Body of pancreas (tissue), 4 donors: Measurements from ENCODE around the gene PPOX.

Source experiments
- POLR2A ChIP-seq, 3 donors: fragments of 450-650 bp; IDR thresholded peaks; one replicate each; pipeline ENCODE4 v1.6.1; 2016; ENCODE audit warnings: antibody characterized with exemption in 3 of 3, mild to moderate bottlenecking in 2 of 3
- TF ChIP-seq, protein P1 (sequence below), 7 experiments: fragments of 450-650 bp in 4 of 7; fragments of 200-600 bp in 3 of 7; sonication (generic) in 3 of 7; IDR thresholded peaks; one replicate each; pipeline ENCODE4 v1.5.1; 2016 to 2019; ENCODE audit warnings: antibody characterized with exemption in 7 of 7

DNA sequence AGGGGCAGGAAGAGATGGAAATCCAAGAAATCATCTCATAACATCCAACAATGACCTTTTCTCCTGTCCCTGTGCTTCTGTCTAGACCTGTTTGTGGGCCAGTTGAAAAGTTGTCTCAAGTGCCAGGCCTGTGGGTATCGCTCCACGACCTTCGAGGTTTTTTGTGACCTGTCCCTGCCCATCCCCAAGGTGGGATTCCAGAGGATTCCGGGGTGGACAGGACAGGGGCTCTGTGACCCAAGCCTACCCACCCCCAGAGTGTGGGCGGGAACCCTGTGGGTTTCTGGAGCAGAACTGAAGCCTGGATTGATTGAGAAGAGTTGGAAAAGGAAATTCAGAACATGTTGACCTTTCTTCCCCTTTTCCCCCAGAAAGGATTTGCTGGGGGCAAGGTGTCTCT is 2.4 kb upstream of the PPOX start:
- TF ChIP-seq POLR2A (IDR thresholded peaks at IDR 0.05), result no peak
- TF ChIP-seq, protein P1, sequence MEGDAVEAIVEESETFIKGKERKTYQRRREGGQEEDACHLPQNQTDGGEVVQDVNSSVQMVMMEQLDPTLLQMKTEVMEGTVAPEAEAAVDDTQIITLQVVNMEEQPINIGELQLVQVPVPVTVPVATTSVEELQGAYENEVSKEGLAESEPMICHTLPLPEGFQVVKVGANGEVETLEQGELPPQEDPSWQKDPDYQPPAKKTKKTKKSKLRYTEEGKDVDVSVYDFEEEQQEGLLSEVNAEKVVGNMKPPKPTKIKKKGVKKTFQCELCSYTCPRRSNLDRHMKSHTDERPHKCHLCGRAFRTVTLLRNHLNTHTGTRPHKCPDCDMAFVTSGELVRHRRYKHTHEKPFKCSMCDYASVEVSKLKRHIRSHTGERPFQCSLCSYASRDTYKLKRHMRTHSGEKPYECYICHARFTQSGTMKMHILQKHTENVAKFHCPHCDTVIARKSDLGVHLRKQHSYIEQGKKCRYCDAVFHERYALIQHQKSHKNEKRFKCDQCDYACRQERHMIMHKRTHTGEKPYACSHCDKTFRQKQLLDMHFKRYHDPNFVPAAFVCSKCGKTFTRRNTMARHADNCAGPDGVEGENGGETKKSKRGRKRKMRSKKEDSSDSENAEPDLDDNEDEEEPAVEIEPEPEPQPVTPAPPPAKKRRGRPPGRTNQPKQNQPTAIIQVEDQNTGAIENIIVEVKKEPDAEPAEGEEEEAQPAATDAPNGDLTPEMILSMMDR (IDR thresholded peaks at IDR 0.05), result no peak
